HEK293T (cell line): ENCODE results near the gene LRBA.

ENCODE experiments used
- CTBP1 ChIP-seq: fragments of 450-650 bp; IDR thresholded peaks from 2 replicates; pipeline ENCODE4 v1.6.1; 2016; ENCODE audit warnings: borderline replicate concordance
- FOXM1 ChIP-seq: fragments of 450-650 bp; IDR thresholded peaks from 2 replicates; pipeline ENCODE4 v1.6.1; 2017; ENCODE audit warnings: mild to moderate bottlenecking, borderline replicate concordance
- SP1 ChIP-seq: fragments of 450-650 bp; IDR thresholded peaks from 2 replicates; pipeline ENCODE4 v1.6.1; 2017
- TARDBP ChIP-seq: fragments of 450-650 bp; IDR thresholded peaks from 2 replicates; pipeline ENCODE4 v1.6.1; 2016
- TF ChIP-seq, protein P1 (sequence below): fragments of 450-650 bp; IDR thresholded peaks from 2 replicates; pipeline ENCODE4 v1.6.1; 2016

DNA sequence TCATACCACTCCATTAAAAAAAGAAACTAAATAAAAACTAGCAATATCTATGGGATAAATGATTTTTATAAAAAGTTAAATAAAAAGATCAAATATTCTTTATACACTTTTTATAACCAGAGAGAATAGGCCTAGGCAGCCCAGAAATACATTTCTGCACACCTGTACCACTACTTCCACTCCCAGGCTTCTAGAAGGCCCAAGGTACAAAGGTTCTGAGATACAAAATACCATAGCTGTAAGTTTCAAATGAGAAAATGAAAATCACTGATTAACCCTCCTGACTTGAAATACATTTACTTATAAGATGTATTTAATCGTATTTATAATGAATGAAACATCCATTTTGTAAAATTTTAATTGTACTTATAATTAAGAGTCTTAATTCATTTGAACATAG is 659.7 kb downstream of the LRBA start:
- TF ChIP-seq TARDBP (no peak), FOXM1 (no peak), CTBP1 (no peak), SP1 (no peak)
- TF ChIP-seq, protein P1, sequence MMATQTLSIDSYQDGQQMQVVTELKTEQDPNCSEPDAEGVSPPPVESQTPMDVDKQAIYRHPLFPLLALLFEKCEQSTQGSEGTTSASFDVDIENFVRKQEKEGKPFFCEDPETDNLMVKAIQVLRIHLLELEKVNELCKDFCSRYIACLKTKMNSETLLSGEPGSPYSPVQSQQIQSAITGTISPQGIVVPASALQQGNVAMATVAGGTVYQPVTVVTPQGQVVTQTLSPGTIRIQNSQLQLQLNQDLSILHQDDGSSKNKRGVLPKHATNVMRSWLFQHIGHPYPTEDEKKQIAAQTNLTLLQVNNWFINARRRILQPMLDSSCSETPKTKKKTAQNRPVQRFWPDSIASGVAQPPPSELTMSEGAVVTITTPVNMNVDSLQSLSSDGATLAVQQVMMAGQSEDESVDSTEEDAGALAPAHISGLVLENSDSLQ, result no peak
